NCI-H345 treated with DMSO at 0.1 percent for 48 hours (cell line): ENCODE measurements around the gene LUC7L2.
"Not testable (repeated sequence)": the region's sequence is repeated elsewhere in the genome, so short reads cannot be mapped to it uniquely, and the experiment has no call there.

Experiments
- DNase-seq: peaks from one replicate; lab custom pipeline; 2025; ENCODE audit not compliant: unreplicated experiment; lab: John Stamatoyannopoulos, UW

The LUC7L2 gene

DNA sequence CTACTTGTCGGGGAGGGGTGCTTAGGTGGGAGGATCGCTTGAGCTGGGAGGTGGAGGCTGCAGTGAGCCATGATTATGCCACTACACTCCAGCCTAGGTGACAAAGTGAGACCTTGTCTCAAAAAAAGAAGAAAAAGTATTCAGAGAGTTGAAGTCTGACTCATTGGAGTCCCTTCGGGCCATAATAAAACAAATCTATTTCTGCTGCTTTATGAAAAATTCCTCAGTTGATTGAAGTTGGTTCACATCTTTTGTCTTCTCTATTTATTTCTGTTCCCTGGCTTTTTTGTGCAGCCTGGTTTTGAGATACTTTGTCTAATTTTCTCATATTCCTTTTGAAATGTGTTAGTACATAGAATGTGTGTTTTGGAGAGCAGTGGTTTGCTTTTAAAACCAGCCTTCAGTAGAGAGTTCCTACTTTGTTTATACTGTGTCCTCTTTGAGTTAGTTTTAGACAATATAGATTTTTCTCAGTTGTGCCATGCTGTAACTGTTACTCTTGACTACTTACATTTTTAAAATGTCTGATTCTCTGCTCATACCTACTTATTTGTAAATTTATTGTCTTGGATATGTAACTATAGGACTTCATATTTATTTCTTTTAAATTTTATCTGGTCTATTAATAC, 36.7 kb downstream of the LUC7L2 start:
- no peak for DNase-seq

DNA sequence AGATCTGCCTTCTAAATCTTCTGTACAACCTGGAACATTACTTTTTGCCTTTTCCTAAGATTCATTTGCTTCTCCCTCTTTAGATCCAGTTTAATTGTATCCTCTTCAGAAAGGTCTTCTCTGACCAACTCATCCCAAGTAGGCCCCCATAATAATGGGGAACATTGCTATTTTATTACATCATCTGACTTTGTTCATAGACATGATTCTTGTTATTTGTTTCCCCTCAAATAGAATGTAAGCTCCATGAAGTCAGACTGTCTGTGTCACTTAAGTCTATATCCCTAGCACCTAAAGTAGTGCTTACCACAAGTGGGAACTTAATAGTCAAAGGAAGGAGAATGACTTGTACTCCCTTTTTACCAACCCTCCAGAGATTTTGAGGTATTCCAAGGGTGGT, 37.5 kb downstream of the LUC7L2 start:
- no peak for DNase-seq

DNA sequence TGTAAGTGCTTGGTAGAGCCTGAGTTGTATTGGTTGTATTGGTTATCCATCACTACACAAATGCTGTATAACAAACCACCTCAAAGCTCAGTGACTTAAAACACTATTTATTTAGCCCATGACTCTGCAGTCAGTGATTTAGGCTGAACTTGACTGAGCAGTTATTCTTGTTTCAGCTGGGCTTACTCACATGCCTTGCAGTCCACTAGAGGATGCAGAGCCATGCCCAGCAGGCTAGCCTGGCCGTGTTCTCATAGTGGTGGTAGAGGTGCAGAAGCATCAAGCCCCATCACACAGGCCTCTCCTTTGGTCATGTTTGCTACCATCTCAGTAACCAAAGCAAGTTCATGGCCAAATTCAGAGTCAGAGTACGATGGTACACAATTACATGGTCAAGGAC, 43.9 kb downstream of the LUC7L2 start:
- no peak for DNase-seq

DNA sequence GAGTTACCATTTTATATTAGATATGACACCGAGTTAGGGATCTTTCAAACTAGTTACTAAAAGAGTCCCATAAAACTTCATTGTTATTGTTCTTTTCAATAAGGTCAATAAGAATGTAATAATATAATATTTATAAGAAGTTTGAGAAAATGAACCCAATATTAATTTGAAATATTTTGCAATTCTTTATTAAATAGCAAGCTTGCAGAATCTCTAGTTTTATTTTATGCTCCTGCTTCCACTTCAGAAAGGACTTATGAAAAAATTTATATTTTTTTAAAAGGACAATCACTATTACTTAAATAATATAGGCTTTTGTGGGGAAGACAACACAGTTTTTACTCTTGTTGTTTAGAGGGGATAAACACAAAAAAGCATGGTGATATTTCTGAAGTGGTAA, 47.9 kb downstream of the LUC7L2 start:
- no peak for DNase-seq

DNA sequence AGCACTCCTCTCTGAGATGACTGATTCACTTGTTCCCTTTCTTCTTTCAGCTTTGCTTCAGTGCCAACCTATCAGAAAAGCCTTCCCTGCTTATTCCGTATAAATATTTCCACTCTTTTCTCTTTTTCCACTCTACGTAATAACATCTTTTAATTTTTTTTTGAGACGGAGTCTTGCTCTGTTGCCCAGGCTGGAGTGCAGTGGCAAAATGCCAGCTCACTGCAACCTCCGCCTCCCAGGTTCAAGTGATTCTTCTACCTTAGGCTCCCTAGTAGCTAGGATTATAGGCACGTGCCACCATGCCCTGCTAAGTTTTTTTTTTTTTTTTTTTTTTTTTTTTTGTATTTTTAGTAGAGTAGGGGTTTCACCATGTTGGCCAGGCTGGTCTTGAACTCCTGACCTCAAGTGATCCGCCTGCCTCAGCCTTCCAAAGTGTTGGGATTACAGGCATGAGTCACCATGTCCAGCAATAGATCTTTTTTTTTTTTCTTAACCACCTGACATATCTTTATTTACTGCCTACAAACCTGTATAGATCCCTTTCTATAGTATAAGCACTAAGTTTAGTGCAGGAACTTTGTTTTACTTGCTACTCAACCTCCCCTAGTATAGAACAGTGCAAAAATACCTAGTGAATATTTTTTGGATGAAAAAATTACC, 55.2 kb downstream of the LUC7L2 start:
- not testable (repeated sequence) for DNase-seq

DNA sequence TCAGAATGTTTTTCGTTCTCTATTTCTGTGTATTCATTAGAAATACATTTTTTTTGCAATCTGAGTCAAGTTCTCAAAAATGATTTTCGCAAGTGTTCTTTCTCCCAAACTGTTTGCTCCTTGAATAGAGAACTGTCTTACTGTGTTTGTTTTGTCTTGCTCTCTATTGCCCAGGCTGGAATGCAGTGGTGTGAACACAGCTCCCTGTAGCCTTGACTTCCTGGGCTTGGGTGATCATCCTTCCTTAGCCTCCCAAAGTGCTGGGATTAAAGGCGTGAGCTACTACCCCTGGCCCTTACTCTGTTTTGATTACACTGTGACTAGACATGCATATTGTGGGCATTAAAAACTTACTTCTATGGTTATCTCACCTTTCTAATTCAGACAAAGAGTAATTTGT, 56.7 kb downstream of the LUC7L2 start:
- no peak for DNase-seq

DNA sequence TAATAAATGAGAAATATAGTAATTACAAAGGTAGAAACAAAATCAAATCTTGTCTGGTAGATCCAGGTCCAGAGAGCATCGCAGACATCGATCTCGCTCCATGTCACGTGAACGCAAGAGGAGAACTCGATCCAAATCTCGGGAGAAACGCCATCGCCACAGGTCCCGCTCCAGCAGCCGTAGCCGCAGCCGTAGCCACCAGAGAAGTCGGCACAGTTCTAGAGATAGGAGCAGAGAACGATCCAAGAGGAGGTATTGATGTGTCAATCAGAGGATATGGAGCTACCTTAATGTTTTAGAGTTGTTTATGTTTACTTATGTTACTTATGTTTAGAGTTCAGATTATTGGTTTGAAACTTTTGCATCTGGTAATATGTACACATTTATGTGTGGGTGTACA, 57.8 kb downstream of the LUC7L2 start:
- DNase-seq: no peak

DNA sequence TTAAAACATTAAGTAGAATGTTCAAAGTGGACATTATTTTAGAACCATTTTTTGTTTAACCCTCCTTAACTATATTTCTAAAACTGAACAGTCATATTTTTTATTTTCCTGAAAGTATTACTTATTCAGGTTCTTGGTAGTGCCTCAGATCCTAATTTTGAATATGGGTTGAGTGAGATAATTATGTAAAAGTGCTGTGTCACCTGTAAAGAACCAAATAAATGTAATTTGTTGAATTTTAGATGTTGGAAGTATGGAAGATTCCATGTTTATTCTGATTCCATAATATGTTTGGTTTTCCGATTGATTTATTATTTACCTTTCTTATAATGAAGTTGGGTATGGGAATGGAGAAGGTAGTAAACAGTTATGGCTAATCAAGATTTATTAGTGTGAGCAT, 61.4 kb downstream of the LUC7L2 start:
- DNase-seq: no peak

DNA sequence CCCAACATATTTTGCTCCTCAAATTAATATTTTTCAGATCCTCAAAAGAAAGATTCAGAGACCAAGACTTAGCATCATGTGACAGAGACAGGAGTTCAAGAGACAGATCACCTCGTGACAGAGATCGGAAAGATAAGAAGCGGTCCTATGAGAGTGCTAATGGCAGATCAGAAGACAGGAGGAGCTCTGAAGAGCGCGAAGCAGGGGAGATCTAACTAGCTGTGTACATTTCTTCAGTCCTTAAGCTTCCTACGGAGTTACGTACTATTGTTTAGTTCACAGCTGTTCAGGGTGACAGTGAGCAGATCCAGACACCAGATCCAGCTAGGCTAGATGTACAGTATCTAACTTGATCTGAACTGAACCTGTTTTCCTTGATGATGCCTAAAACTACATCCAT, 62.4 kb downstream of the LUC7L2 start:
- no peak for DNase-seq

DNA sequence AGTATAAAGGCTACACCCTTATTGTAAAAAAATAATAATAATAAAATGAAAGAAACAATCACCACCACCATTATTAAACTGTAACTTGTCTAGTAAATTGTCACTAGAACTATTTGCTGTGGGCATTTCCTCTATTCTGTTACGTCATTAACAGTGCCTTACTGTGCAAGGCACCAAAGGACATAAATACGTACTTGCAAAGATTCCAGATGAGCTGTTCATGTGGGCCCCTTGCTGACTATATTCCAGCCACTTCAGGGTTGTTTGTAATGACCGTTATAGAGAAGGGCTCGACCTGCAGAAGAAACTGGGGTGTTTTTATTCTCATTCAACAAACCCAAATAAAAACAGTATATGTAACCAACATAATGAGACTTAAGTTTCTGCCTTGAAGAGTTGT, 63.4 kb downstream of the LUC7L2 start:
- DNase-seq: no peak

DNA sequence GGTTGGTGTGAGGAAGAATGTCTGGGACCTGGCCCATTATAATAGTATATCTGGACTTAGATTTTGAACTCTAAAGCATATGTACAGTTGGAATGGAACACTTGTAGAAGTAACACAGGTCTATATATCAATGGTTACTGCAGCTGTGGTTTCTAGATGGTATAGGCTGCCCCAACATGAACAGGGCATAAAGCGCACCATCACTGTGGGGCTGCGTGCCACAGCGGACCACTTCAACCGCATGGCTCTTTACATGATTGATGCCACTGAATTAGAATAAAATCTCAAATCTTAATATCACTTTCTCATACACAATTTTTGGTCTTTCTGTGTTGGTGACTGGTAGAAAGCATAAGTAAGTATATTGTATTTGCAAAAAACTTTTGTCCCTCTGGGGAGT, 64.3 kb downstream of the LUC7L2 start:
- DNase-seq: no peak

DNA sequence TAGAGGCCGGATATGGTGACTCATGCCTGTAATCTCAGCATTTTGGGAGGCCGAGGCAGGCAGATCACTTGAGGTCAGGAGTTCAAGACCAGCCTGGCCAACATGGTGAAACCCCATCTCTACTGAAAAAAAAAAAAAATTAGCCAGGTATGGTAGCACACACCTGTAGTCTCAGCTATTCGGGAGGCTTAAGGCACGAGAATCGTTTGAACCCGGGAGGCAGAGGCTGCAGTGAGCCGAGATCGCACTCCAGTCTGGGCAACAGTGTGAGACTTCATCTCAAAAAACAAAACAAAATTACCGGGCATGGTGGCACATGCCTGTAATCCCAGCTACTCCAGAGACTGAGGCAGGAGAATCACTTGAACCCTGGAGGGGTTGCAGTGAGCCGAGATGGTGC, 66.0 kb downstream of the LUC7L2 start:
- DNase-seq: not testable (repeated sequence)

DNA sequence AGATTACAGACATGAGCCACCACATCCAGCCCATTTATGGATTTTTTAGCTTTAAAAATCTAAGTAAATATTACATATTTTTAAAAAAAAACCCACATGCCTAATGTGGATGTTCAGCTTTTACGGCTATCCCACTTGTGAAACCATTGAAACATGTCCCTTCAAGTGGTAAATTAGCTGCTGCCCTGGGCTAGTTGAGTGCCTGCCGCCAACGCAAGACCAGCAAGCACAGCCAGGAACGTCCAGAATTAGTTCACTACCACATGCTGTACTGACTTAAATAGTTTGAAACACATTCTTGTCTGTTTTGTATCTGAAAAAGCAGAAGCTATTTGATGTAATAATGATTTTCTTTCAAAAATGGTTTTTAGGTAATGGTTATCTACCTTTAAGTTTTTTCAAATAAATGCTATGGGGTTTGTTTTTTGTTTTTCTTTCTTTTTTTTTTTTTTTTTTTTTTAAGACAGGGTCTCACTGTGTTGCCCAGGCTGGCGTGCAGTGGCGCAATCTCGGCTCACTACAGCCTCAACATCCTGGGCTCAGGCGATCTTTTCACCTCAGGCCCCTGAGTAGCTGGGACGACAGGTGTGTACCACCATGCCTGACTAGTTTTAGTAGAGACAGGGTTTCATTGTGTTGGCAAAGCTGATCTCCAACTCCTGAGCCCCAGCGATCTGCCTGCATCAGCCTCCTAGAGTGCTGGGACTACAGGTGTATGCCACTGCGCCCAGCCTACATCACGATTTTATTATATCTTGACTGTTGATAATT, 66.7 kb downstream of the LUC7L2 start:
- no peak for DNase-seq

DNA sequence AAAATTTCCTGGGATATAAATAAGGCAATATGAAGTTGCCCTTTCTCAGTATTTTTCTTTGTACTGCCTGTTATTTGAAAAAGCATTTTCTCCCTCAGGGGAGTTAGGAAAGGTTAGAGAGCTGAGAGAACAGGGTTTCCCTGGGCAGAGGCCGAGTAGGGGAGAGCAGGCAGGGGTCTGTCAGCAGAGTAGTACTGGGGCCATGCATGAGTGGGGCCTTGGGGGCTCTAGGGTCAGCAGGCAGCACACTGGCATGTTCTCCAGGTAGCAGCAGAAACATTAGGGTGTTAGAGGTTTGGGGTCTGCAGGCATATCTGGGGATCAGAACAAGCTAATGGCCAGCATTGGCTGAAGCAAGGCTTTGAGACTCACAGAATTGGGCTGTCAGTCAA, 67.3 kb downstream of the LUC7L2 start:
- no peak for DNase-seq

DNA sequence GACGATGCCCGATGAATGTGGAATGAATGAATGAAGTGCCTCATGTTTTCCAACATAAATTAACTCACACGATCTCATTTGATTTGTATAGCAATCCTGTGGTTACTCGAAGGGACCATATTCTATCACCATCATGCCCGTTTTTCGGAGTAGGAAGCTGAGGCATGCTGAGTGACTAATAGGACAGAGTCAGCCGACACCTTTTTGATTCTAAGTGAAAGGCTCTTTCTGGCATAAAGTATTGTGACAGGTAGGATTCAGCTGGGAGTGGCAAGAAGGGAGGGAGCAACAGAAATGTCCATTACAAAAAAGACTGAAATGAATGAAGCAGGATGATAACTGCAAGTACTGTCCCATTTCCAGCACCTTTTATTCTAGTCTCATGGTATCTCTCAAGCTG, 68.1 kb downstream of the LUC7L2 start:
- no peak for DNase-seq

DNA sequence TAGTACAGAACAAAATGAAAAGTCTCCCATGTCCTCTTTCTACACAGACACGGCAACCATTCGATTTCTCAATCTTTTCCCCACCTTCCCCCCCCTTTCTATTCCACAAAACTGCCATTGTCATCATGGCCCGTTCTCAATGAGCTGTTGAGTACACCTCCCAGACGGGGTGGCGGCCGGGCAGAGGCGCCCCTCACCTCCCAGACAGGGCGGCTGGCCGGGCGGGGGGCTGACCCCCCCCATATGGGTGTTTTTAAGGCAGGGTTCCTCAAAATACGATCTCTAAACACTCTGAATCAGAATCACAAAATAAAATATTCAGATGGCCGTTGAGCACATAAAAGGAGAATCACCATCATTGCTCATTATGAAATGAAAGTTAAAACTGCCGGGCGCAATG, 70.0 kb downstream of the LUC7L2 start:
- DNase-seq: not testable (repeated sequence)

DNA sequence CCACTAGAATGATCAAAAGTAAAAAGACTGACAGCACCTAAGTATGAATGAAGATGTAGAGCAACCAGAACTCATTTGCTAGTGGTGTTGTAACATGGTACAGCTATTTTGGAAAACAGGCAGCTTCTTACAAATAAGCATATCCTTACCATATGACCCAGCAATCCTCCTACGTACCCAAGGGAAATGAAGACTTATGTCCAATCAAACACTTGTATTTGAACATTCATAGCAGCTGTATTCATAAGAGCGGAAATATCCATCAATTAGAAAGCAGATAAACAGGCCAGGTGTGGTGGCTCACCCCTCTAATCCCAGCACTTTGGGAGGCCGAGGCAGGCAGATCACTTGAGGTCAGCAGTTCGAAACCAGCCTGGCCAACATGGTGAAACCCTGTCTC, 70.7 kb downstream of the LUC7L2 start:
- DNase-seq: no peak

DNA sequence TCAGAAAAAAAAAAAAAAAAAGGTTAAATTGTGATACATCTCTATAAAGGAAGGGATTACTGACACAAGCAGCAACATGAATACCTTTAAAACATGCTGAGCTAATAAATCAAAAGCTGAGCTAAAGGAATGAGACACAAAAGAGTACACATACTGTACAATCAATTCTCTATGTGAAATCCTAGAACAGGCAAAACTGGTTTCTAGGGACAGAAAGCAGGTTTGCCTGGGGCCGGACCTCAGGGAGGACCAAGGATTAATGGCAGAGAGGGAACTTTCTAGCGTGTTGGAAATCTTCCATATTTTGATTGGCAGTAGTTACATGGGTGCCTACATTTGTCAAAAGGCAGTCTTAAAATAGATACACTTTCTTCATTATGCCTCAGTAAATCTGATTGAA, 71.3 kb downstream of the LUC7L2 start:
- peak; percentile 30 for DNase-seq

DNA sequence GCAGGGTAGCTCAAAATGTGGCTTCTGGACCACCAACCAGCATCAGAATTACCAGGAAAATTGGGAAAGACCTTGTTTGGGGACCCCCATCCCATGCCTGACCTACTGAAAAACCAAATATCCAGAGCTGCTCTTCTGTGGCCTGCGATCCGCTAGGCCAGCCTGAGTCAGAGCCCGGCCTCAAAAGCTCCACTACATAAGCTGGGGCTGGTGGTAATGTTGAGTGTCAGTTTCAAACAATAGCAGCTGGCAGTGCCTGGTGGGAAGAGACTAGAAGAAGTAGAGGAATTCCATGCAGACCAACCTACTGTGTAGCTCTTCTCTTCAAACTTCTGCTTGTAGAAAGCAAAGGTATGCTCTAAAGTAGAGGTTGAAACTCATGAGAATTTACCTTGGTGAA, 71.8 kb downstream of the LUC7L2 start:
- no peak for DNase-seq

DNA sequence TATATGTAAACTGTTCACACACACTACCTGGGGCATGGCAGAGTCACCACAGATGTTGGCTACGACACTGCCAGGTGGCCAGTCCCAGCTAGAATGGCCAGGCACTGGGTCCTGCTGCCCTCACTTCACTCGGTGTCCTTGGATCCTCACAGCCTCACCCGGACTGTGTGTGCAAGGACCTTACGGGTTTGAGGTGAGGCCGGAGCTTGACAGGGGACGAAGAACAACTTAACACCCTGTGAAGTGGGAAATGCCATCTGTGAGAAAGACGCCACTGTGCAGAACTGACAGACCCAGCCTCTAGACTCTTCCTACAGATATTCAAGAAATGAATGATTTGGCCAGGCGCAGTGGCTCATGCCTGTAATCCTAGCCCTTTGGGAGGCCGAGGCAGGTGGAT, 77.1 kb downstream of the LUC7L2 start:
- no peak for DNase-seq

DNA sequence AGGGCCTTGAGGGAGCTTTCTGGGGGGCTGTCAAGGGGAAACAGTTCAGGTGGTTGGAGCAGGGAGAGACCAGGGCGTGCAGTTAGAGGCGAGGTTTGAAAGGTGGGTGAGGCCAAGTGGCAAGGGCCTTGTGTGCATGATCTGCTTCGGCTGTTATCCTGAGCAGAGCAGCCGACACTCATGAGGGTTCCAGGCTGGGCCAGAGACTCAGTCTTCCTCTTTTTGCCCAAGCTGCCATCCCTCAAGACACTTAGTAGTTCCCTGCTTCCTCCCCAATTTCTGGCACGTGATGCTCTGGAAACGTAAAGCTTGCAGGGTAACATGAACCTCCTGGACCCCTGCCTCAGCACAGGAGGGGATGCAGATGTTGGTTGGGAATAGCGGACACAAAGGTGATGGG, 79.7 kb downstream of the LUC7L2 start:
- DNase-seq: no peak

DNA sequence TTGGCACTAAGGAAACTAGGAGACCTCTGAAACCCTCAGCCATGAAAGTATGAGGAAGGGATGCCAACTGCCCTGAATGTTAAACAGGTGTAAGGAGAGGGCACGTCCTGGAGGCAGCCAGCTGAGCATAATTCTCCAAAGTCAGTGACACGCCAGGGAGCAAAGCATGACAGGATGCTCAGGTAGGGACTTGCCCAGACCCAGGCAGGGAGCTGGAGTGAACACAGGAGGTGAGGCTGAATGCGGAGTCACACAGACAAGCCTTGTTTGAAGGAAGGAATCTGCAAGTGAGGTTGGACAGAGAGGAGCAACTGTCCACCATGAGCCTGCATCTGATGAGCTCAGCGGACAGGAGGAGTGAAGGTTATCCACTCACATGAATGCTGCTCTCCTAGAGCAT, 82.3 kb downstream of the LUC7L2 start:
- DNase-seq: no peak
